Measurements from ENCODE around the gene UGT2B7. TPM values are rescaled to one million over a fixed set of nuclear protein-coding genes. Genes with fewer than 3 reads are reported as not detected.

UGT2B7 gene
- total RNA-seq, 1 donor from 2014 or later: 1.1 TPM

GRCh38 chr4:69089388-69089787, 6.9 kb upstream of the UGT2B7 start:
- no peak overlapping the region for H3K4me3 Mint-ChIP-seq (ENCODE audit: low read depth)
- no peak overlapping the region for H3K27ac Mint-ChIP-seq
- DNase-seq (ENCODE audit: low spot score, unreplicated experiment): no peak
- no peaks in the 10 kb centered on the region for H3K27me3 Mint-ChIP-seq
- TF ChIP-seq CTCF (IDR thresholded peaks at IDR 0.05; ENCODE audit: unreplicated experiment): no peak
- H3K36me3 Mint-ChIP-seq (ENCODE audit: insufficient read depth): peaks cover 1% of the 10 kb centered on the region
- peaks cover 16% of the 10 kb centered on the region for H3K9me3 Mint-ChIP-seq (ENCODE audit: low read depth)
- H3K4me1 Mint-ChIP-seq (ENCODE audit: low read depth): no peaks in the 10 kb centered on the region

- H3K27ac Mint-ChIP-seq: no peak overlapping the region
- TF ChIP-seq CTCF (IDR thresholded peaks at IDR 0.05; ENCODE audit: unreplicated experiment): no peak
- H3K9me3 Mint-ChIP-seq (ENCODE audit: low read depth): peaks cover 12% of the 10 kb centered on the region
- H3K36me3 Mint-ChIP-seq (ENCODE audit: insufficient read depth): peaks cover 2% of the 10 kb centered on the region
- no peak for DNase-seq (ENCODE audit: low spot score, unreplicated experiment)
- H3K4me3 Mint-ChIP-seq (ENCODE audit: low read depth): no peak overlapping the region
- no peaks in the 10 kb centered on the region for H3K27me3 Mint-ChIP-seq
- H3K4me1 Mint-ChIP-seq (ENCODE audit: low read depth): peaks cover 23% of the 10 kb centered on the region
These were observed 4.1 kb upstream of the UGT2B7 start for GRCh38 chr4:69092190-69092589.

GRCh38 chr4:69092980-69093568, 3.2 kb upstream of the UGT2B7 start:
- peaks cover 12% of the 10 kb centered on the region for H3K9me3 Mint-ChIP-seq (ENCODE audit: low read depth)
- no peak overlapping the region for H3K4me3 Mint-ChIP-seq (ENCODE audit: low read depth)
- no peaks in the 10 kb centered on the region for H3K27me3 Mint-ChIP-seq
- no peak for DNase-seq (ENCODE audit: low spot score, unreplicated experiment)
- peaks cover 27% of the 10 kb centered on the region for H3K4me1 Mint-ChIP-seq (ENCODE audit: low read depth)
- no peak for TF ChIP-seq CTCF (IDR thresholded peaks at IDR 0.05; ENCODE audit: unreplicated experiment)
- peaks cover 2% of the 10 kb centered on the region for H3K36me3 Mint-ChIP-seq (ENCODE audit: insufficient read depth)
- H3K27ac Mint-ChIP-seq: no peak overlapping the region

- no peak for TF ChIP-seq CTCF (IDR thresholded peaks at IDR 0.05; ENCODE audit: unreplicated experiment)
- no peaks in the 10 kb centered on the region for H3K27me3 Mint-ChIP-seq
These were observed 2.6 kb upstream of the UGT2B7 start for GRCh38 chr4:69093681-69094080.

GRCh38 chr4:69095301-69095731, 958 bp upstream of the UGT2B7 start:
- Mint-ChIP-seq H3K27ac (peak overlapping the region; percentile 1), H3K27me3 (no peaks in the 10 kb centered on the region), H3K4me3 (ENCODE audit: low read depth) (no peak overlapping the region), H3K9me3 (ENCODE audit: low read depth) (peaks cover 7% of the 10 kb centered on the region), H3K36me3 (ENCODE audit: insufficient read depth) (peaks cover 2% of the 10 kb centered on the region), H3K4me1 (ENCODE audit: low read depth) (peaks cover 35% of the 10 kb centered on the region)
- no peak for DNase-seq (ENCODE audit: low spot score, unreplicated experiment)
- TF ChIP-seq CTCF (IDR thresholded peaks at IDR 0.05; ENCODE audit: unreplicated experiment): no peak

More at GRCh38 chr4:69093681-69094080, 2.6 kb upstream of the UGT2B7 start:
- peaks cover 31% of the 10 kb centered on the region for H3K4me1 Mint-ChIP-seq (ENCODE audit: low read depth)
- no peak overlapping the region for H3K27ac Mint-ChIP-seq
- DNase-seq (ENCODE audit: low spot score, unreplicated experiment): no peak
- H3K9me3 Mint-ChIP-seq (ENCODE audit: low read depth): peaks cover 11% of the 10 kb centered on the region
- peaks cover 2% of the 10 kb centered on the region for H3K36me3 Mint-ChIP-seq (ENCODE audit: insufficient read depth)
- no peak overlapping the region for H3K4me3 Mint-ChIP-seq (ENCODE audit: low read depth)
